GM12878 (cell line): ENCODE measurements around the gene TAGLN. TPM values are rescaled to one million over a fixed set of nuclear protein-coding genes. Genes with fewer than 3 reads are reported as not detected.

Experiments
- ATAC-seq: fragments of 200-7000 bp; cut with Tn5 transposase; 3 replicates; pipeline ENCODE4 v1.9.1; 2020; ENCODE audit warnings: mild to moderate bottlenecking, moderate library complexity
- BruUV-seq: library from RNA; stranded (reverse); fragments of 400-500 nt; replicated peaks from 2 replicates; lab custom pipeline; 2021; lab: Mats Ljungman, UMichigan
- CTCF ChIA-PET: fragments of 300-600 bp; sonication (Branson Sonifier 250); formaldehyde crosslinking; extraction: SDS; loops from one replicate; lab custom pipeline; 2021; ENCODE audit warnings: inconsistent platforms; lab: Yijun Ruan, JAX
- POLR2A ChIA-PET: fragments of 350-600 bp; formaldehyde crosslinking; extraction: SDS; loops from one replicate; lab custom pipeline; 2021; ENCODE audit warnings: inconsistent platforms; lab: Charles Lee
- RAD21 ChIA-PET: fragments of 300-600 bp; sonication (Branson Sonifier 250); formaldehyde crosslinking; loops from one replicate; lab custom pipeline; 2023; ENCODE audit warnings: antibody characterized with exemption; ENCODE audit not compliant: unreplicated experiment; lab: Charles Lee
- SMC1A ChIA-PET: fragments of 300-600 bp; sonication (Branson Sonifier 250); formaldehyde crosslinking; loops from one replicate; lab custom pipeline; 2023; ENCODE audit not compliant: unreplicated experiment, uncharacterized antibody; lab: Charles Lee
- DNase-seq: peaks from one replicate; pipeline ENCODE4 v3.0.0-alpha.2; 2011; ENCODE audit warnings: low read depth, low spot score
- FAIRE-seq: peaks from 3 replicates; lab custom pipeline; 2011; peaks lifted over from hg19 to GRCh38; lab: Jason Lieb, UNC
- H2AFZ ChIP-seq: 2 replicates; pipeline ENCODE4 v1.6.0; 2011; ENCODE audit warnings: low read depth, low read length, control low read depth; ENCODE audit not compliant: control insufficient read depth
- H3K27ac ChIP-seq: 2 replicates; pipeline ENCODE4 v1.5.1; 2011; ENCODE audit warnings: control low read depth; ENCODE audit not compliant: control insufficient read depth, insufficient read depth
- H3K27me3 ChIP-seq, 2 experiments: replicated peaks in 1 of 2; 2 replicates each; pipeline versions ENCODE4 v1.6.0 to v1.6.1; 2011; ENCODE audit warnings: low read length in 1 of 2; ENCODE audit not compliant: control insufficient read depth in 2 of 2, insufficient read depth in 2 of 2
- H3K36me3 ChIP-seq, 2 experiments: 2 replicates each; pipeline ENCODE4 v1.5.1; 2011; ENCODE audit warnings: low read length in 1 of 2; ENCODE audit not compliant: control insufficient read depth in 2 of 2, insufficient read depth in 2 of 2
- H3K4me1 ChIP-seq: 2 replicates; pipeline ENCODE4 v1.6.1; 2011; ENCODE audit warnings: mild to moderate bottlenecking, low read length, moderate library complexity, mixed read lengths; ENCODE audit not compliant: control insufficient read depth, insufficient read depth
- H3K4me2 ChIP-seq: 2 replicates; pipeline ENCODE4 v1.6.0; 2011; ENCODE audit warnings: control low read depth; ENCODE audit not compliant: control insufficient read depth, insufficient read depth
- H3K4me3 ChIP-seq: fragments of 200-600 bp; sonication (generic); 2 replicates; pipeline ENCODE4 v1.5.1; 2016
- H3K79me2 ChIP-seq: 2 replicates; pipeline ENCODE4 v1.6.0; 2011; ENCODE audit warnings: low read length; ENCODE audit not compliant: control insufficient read depth, insufficient read depth
- H3K9ac ChIP-seq: 2 replicates; pipeline ENCODE4 v1.8.0; 2011; ENCODE audit warnings: low read length, control low read depth, mixed read lengths; ENCODE audit not compliant: control insufficient read depth, insufficient read depth
- H3K9me3 ChIP-seq: replicated peaks from 3 replicates; pipeline ENCODE4 v1.5.1; 2011; ENCODE audit warnings: mild to moderate bottlenecking, low read length; ENCODE audit not compliant: control insufficient read depth, insufficient read depth
- H4K20me1 ChIP-seq: 2 replicates; pipeline ENCODE4 v1.6.0; 2011; ENCODE audit not compliant: control insufficient read depth, insufficient read depth
- BMI1 ChIP-seq: fragments of 450-650 bp; IDR thresholded peaks from 2 replicates; pipeline ENCODE4 v1.6.1; 2016; ENCODE audit warnings: mild to moderate bottlenecking, moderate library complexity, borderline replicate concordance
- CBX3 ChIP-seq: fragments of 200-600 bp; sonication (generic); IDR thresholded peaks from 2 replicates; pipeline ENCODE4 v1.6.1; 2016; ENCODE audit warnings: low read depth, borderline replicate concordance
- GATAD2B ChIP-seq: fragments of 450-650 bp; conservative IDR thresholded peaks from 2 replicates; pipeline ENCODE4 v1.6.1; 2017; ENCODE audit warnings: low read depth, mild to moderate bottlenecking, moderate library complexity
- HDAC6 ChIP-seq: fragments of 200-600 bp; sonication (generic); IDR thresholded peaks from one replicate; pipeline ENCODE4 v1.8.0; 2017; ENCODE audit warnings: antibody characterized with exemption; ENCODE audit not compliant: unreplicated experiment
- KLF5 ChIP-seq: fragments of 450-650 bp; IDR thresholded peaks from 2 replicates; pipeline ENCODE4 v1.6.1; 2014; ENCODE audit warnings: mild to moderate bottlenecking; ENCODE audit not compliant: partially characterized antibody
- MEF2A ChIP-seq: IDR thresholded peaks from 2 replicates; pipeline ENCODE4 v1.6.1; 2011; ENCODE audit warnings: low read depth, mild to moderate bottlenecking, low read length, moderate library complexity; ENCODE audit not compliant: insufficient read depth
- POLR2AphosphoS2 ChIP-seq: IDR thresholded peaks from 2 replicates; pipeline ENCODE4 v1.6.1; 2011; ENCODE audit warnings: low read depth, mild to moderate bottlenecking, low read length, improper control_type of control experiment, moderate library complexity
- PRDM15 ChIP-seq: fragments of 450-650 bp; formaldehyde crosslinking; IDR thresholded peaks from 2 replicates; pipeline ENCODE4 v1.4.0; 2020; ENCODE audit warnings: mild to moderate bottlenecking, moderate library complexity
- RELB ChIP-seq: fragments of 450-650 bp; IDR thresholded peaks from 2 replicates; pipeline ENCODE4 v1.6.1; 2017; ENCODE audit warnings: low read depth, mild to moderate bottlenecking, moderate library complexity
- STAT1 ChIP-seq: fragments of 450-650 bp; conservative IDR thresholded peaks from 2 replicates; pipeline ENCODE4 v1.6.1; 2014; ENCODE audit warnings: antibody characterized with exemption, mild to moderate bottlenecking
- SUPT20H ChIP-seq: IDR thresholded peaks from 2 replicates; pipeline ENCODE4 v1.6.1; 2011; ENCODE audit warnings: low read depth, mild to moderate bottlenecking, low read length, moderate library complexity, borderline replicate concordance; ENCODE audit not compliant: control insufficient read depth
- SUZ12 ChIP-seq: fragments of 200-600 bp; sonication (generic); IDR thresholded peaks from one replicate; pipeline ENCODE4 v1.6.1; 2018; ENCODE audit warnings: antibody characterized with exemption, mild to moderate bottlenecking; ENCODE audit not compliant: unreplicated experiment
- TCF3 ChIP-seq: IDR thresholded peaks from 2 replicates; pipeline ENCODE4 v1.6.1; 2012; ENCODE audit warnings: low read depth, mild to moderate bottlenecking, low read length, borderline replicate concordance; ENCODE audit not compliant: insufficient read depth
- ZNF622 ChIP-seq: fragments of 450-650 bp; IDR thresholded peaks from 2 replicates; pipeline ENCODE4 v1.6.1; 2017; ENCODE audit warnings: mild to moderate bottlenecking, inconsistent platforms
- WGBS: methylation state at CpG from one replicate; pipeline ENCODE4 v1.1.6; 2016; ENCODE audit warnings: low lambda C conversion rate; ENCODE audit not compliant: insufficient replicate concordance, insufficient coverage; ENCODE audit errors: missing lambda C conversion rate; 5-methylcytosine and 5-hydroxymethylcytosine counted together
- in situ Hi-C: fragments of 300-500 bp; cut with MboI; formaldehyde crosslinking; loops from 9 replicates; pipeline ENCODE4 v1.14.3; 2018; ENCODE audit warnings: mixed read lengths
- intact Hi-C: fragments of 100-400 bp; cut with micrococcal nuclease; formaldehyde crosslinking; loops from one replicate; pipeline ENCODE4 v1.14.2; 2022; ENCODE audit not compliant: unreplicated experiment
- polyA plus RNA-seq, 11 experiments: library from polyadenylated mRNA; depleted of rRNA in 4 of 11; unstranded in 6 of 11; stranded (reverse) in 5 of 11; fragments of >200 nt; fragmentation: Nextera tagmentation in 4 of 11; fragmentation: Illumina TruSeq in 1 of 11; extraction: Ambion mirVana in 4 of 11; extraction: Trizol in 1 of 11; gene quantifications; 1 replicate in 1 of 11; 2 replicates in 10 of 11; pipeline versions ENCODE4 v1.2.1 to v1.2.3, GENCODE V29; 2011 to 2016; ENCODE audit warnings: inconsistent platforms in 2 of 11, missing spikeins in 2 of 11, low read depth in 1 of 11
- total RNA-seq, 4 experiments: library from RNA; depleted of rRNA in 3 of 4; stranded (reverse); fragments of >200 nt in 3 of 4; fragmentation: Illumina TruSeq in 1 of 4; extraction: Trizol in 1 of 4; gene quantifications; 2 replicates each; pipeline versions ENCODE4 v1.2.1 to v1.2.3, GENCODE V29; 2013 to 2021
- TF ChIP-seq, protein P1 (sequence below): fragments of 150-350 bp; IDR thresholded peaks from 2 replicates; pipeline ENCODE4 v1.6.1; 2014; ENCODE audit warnings: mild to moderate bottlenecking, low read depth, low read length

TAGLN gene
- total and polyA plus RNA-seq, 10 of the 15 experiments (the other 5 are each of a cell fraction or from before 2014, with no cell fraction given), result 0.26 to 4.6 (median 1.7) TPM

GRCh38 chr11:117181586-117182550, 17.3 kb upstream of the TAGLN start:
- no peaks in the 10 kb centered on the region for H3K9me3 ChIP-seq
- H4K20me1 ChIP-seq, result no peaks in the 10 kb centered on the region
- H3K9ac ChIP-seq, result no peak overlapping the region
- DNase-seq, result no peak
- SMC1A ChIA-PET, result interaction anchor here (1.6 to 6.9 kb wide), 5 partner anchors 12 to 82 kb away, joined by 5 to 187 read pairs (median 15); partner anchors contain the start of genes PAFAH1B2, PCSK7 and RNF214
- CTCF ChIA-PET, result interaction anchor here (0.8 to 10.3 kb wide), 27 partner anchors 7 to 449 kb away, joined by 3 to 422 read pairs (median 7); partner anchors contain the start of genes CEP164, PAFAH1B2, PCSK7 and RNF214
- FAIRE-seq, result no peak
- no peak overlapping the region for H2AFZ ChIP-seq
- H3K4me2 ChIP-seq, result no peak overlapping the region
- no peak overlapping the region for H3K27ac ChIP-seq
- WGBS, result 92% methylated on average over 13 of the region's 22 CpGs
- no TSS peak for BruUV-seq
- peaks cover 8% of the 10 kb centered on the region for H3K79me2 ChIP-seq
- POLR2A ChIA-PET, result interaction anchor here (0.5 to 5.5 kb wide), 5 partner anchors 10 to 49 kb away, joined by 4 to 51 read pairs (median 6); partner anchors contain the start of genes PCSK7 and RNF214
- no peak overlapping the region for H3K4me3 ChIP-seq
- intact Hi-C loops (loop anchor here (1.0 kb wide), 1 partner anchor 44 kb away; no protein-coding TSS in a partner anchor), in situ Hi-C loops (no loop called here)
- H3K27me3 ChIP-seq, result no peaks in the 10 kb centered on the region
- peaks cover 32% of the 10 kb centered on the region for H3K4me1 ChIP-seq
- RAD21 ChIA-PET, result interaction anchor here (0.9 to 6.9 kb wide), 10 partner anchors 10 to 633 kb away, joined by 3 to 159 read pairs (median 5); partner anchors contain the start of genes CEP164, PAFAH1B2, PCSK7 and RNF214
- H3K36me3 ChIP-seq, result peaks cover 2 to 8% of the 10 kb centered on the region in 2 experiments; a peak in 3 of 4 replicates
- ATAC-seq, result no peak
- TF ChIP-seq TCF3, result no peak
- no peak for TF ChIP-seq HDAC6
- no peak for TF ChIP-seq KLF5
- no peak for TF ChIP-seq ZNF622
- TF ChIP-seq, protein P1, sequence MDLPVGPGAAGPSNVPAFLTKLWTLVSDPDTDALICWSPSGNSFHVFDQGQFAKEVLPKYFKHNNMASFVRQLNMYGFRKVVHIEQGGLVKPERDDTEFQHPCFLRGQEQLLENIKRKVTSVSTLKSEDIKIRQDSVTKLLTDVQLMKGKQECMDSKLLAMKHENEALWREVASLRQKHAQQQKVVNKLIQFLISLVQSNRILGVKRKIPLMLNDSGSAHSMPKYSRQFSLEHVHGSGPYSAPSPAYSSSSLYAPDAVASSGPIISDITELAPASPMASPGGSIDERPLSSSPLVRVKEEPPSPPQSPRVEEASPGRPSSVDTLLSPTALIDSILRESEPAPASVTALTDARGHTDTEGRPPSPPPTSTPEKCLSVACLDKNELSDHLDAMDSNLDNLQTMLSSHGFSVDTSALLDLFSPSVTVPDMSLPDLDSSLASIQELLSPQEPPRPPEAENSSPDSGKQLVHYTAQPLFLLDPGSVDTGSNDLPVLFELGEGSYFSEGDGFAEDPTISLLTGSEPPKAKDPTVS, result no peak
- TF ChIP-seq SUPT20H, result no peak
- no peak for TF ChIP-seq CBX3
- TF ChIP-seq STAT1, result no peak
- no peak for TF ChIP-seq RELB
- TF ChIP-seq BMI1, result no peak
- no peak for TF ChIP-seq GATAD2B
- TF ChIP-seq POLR2AphosphoS2, result no peak
- TF ChIP-seq MEF2A, result no peak
- TF ChIP-seq SUZ12, result no peak
- no peak for TF ChIP-seq PRDM15
